Adrenal gland (tissue), 12 donors: ENCODE measurements around the gene NUP58. TPM values are rescaled to one million over a fixed set of nuclear protein-coding genes. Genes with fewer than 3 reads are reported as not detected.
"Not testable (repeated sequence)": the region's sequence is repeated elsewhere in the genome, so short reads cannot be mapped to it uniquely, and the experiment has no call there.

Experiments used
- DNase-seq, 7 donors: peaks; one replicate each; pipeline ENCODE4 v3.0.0-alpha.2; 2019 to 2020
- H3K27ac ChIP-seq, 5 donors: fragments of 200-600 bp; sonication (generic) in 4 of 5; 1 replicate in 3 of 5; 2 replicates in 2 of 5; pipeline versions ENCODE4 v1.5.1 to v1.8.0; 2016 to 2020; ENCODE audit warnings: mild to moderate bottlenecking in 1 of 5
- H3K27me3 ChIP-seq: fragments of 200-600 bp; 2 replicates; pipeline ENCODE4 v1.8.0; 2021
- H3K36me3 ChIP-seq, 2 donors: fragments of 200-600 bp; replicated peaks in 1 of 2; 1 replicate in 1 of 2; 2 replicates in 1 of 2; pipeline versions ENCODE4 v1.5.1 to v1.8.0; 2018 to 2022
- H3K4me1 ChIP-seq, 2 donors: fragments of 200-600 bp; replicated peaks in 1 of 2; 1 replicate in 1 of 2; 2 replicates in 1 of 2; pipeline versions ENCODE4 v1.5.1 to v1.8.0; 2018 to 2021
- H3K4me3 ChIP-seq, 4 donors: fragments of 200-600 bp; sonication (generic) in 3 of 4; one replicate each; pipeline ENCODE4 v1.5.1; 2016 to 2018
- H3K9me3 ChIP-seq, 3 donors: fragments of 200-600 bp; sonication (generic) in 1 of 3; replicated peaks in 1 of 3; 1 replicate in 2 of 3; 2 replicates in 1 of 3; pipeline versions ENCODE4 v1.5.1 to v1.8.0; 2016 to 2021
- POLR2A ChIP-seq, 2 donors: fragments of 450-650 bp; IDR thresholded peaks; one replicate each; pipeline ENCODE4 v1.6.1; 2017; ENCODE audit warnings: antibody characterized with exemption in 2 of 2, mild to moderate bottlenecking in 2 of 2, moderate library complexity in 1 of 2
- WGBS, 4 donors: extraction: QIAGEN DNeasy Blood & Tissue Kit in 2 of 4; methylation state at CpG; one replicate each; pipeline versions ENCODE4 v1.1.5 to v1.1.7; 2013 to 2017; 5-methylcytosine and 5-hydroxymethylcytosine counted together
- intact Hi-C, 2 donors: fragments of 100-400 bp; cut with DNase I; formaldehyde crosslinking; loops; one replicate each; pipeline versions ENCODE4 v1.14.1 to v1.15.0; 2022 to 2023
- polyA plus RNA-seq, 3 donors: library from polyadenylated mRNA; stranded (reverse); fragments of 200-250 nt in 2 of 3; fragments of 350-450 nt in 1 of 3; fragmentation: Illumina TruSeq in 1 of 3; extraction: RNeasy Lipid Tissue Mini Kit (QIAGEN cat#74804) in 1 of 3; gene quantifications; one replicate each; pipeline ENCODE4 v1.2.3, GENCODE V29; 2013 to 2014
- total RNA-seq, 9 donors: library from RNA; depleted of rRNA in 4 of 9; stranded (reverse); fragments of >200 nt in 4 of 9; fragments of 120-200 nt in 1 of 9; fragmentation: NEBNext Ultra II Directional in 1 of 9; extraction: Animal tissue kit (Norgen Biotek cat#: 25700) in 1 of 9; gene quantifications; one replicate each; pipeline versions ENCODE4 v1.1.0 to v1.2.4, GENCODE V29; 2013 to 2023
- TF ChIP-seq, protein P1 (sequence below), 6 experiments: fragments of 450-650 bp in 4 of 6; fragments of 200-600 bp in 2 of 6; sonication (generic) in 1 of 6; IDR thresholded peaks; 1 replicate in 5 of 6; 2 replicates in 1 of 6; pipeline versions ENCODE4 v1.5.1 to v1.8.0; 2016 to 2021; ENCODE audit warnings: antibody characterized with exemption in 6 of 6, mild to moderate bottlenecking in 2 of 6, moderate library complexity in 1 of 6
- donor health status: healthy with polysubstance abuse.
- donor health status: Bipolar disorder and iron deficiency.
- donor health status: DM: yes; HTN: yes; CAD: no.
- donor health status: DM: no; HTN: no; CAD: no.
- donor health status: DM: no; HTN: no; CAD: no.
- donor health status: DM: yes; HTN: yes; CAD: no.

Gene NUP58
- total and polyA plus RNA-seq, 12 donors = 11.2 to 59.7 (median 36.3) TPM

DNA sequence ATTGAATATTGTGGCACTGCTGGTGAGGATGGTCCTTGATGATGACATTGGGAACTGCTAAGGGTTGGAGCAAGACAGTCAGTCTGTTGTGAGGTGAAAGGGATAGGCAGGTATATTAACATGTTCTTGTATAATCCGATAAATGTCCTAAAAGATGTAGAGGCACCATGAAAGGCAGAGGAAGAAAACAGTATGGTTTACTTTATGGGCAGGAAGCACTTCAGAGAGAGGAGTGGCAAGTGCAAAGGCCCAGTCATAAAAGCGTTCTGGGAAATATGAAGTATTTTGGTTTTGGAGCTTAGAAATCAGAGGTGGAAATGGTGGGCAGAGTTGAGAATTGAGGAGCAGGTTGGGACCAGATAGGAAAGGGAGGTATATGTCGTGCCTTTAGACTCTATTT lies 9.5 kb downstream of the NUP58 start:
- intact Hi-C loops = no loop called here
- H3K36me3 ChIP-seq = peaks cover 0 to 59% of the 10 kb centered on the region in 2 donors
- H3K27me3 ChIP-seq = no peaks in the 10 kb centered on the region
- TF ChIP-seq, protein P1, sequence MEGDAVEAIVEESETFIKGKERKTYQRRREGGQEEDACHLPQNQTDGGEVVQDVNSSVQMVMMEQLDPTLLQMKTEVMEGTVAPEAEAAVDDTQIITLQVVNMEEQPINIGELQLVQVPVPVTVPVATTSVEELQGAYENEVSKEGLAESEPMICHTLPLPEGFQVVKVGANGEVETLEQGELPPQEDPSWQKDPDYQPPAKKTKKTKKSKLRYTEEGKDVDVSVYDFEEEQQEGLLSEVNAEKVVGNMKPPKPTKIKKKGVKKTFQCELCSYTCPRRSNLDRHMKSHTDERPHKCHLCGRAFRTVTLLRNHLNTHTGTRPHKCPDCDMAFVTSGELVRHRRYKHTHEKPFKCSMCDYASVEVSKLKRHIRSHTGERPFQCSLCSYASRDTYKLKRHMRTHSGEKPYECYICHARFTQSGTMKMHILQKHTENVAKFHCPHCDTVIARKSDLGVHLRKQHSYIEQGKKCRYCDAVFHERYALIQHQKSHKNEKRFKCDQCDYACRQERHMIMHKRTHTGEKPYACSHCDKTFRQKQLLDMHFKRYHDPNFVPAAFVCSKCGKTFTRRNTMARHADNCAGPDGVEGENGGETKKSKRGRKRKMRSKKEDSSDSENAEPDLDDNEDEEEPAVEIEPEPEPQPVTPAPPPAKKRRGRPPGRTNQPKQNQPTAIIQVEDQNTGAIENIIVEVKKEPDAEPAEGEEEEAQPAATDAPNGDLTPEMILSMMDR (IDR thresholded peaks at IDR 0.05) = no peak
- no peak for TF ChIP-seq POLR2A (IDR thresholded peaks at IDR 0.05)
- no peaks in the 10 kb centered on the region for H3K9me3 ChIP-seq
- no peak for DNase-seq
- WGBS, 4 donors = 96 to 98% (median 97%) methylated on average over 3 of the region's 3 CpGs
- no peak overlapping the region for H3K27ac ChIP-seq
- H3K4me3 ChIP-seq = no peak overlapping the region
- H3K4me1 ChIP-seq = no peaks in the 10 kb centered on the region

DNA sequence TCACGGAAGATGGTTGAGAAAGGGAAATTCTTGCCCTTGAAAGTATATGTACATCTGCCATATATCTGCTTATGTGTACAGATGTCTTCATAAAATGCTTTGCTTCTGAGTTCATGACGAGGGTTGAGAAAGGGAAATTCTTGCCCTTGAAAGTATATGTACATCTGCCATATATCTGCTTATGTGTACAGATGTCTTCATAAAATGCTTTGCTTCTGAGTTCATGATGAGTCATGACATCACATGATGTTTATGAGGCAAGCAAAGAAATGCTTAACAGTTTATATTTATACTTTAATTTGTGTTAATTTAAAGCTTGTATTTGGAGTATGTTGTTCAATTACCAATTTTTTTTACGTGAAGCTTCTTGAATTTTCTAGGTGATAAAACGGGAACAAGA lies 17.5 kb downstream of the NUP58 start:
- H3K4me3 ChIP-seq, H3K9me3 ChIP-seq, intact Hi-C loops, H3K27me3 ChIP-seq, DNase-seq, H3K27ac ChIP-seq, H3K4me1 ChIP-seq: not testable (repeated sequence)
- H3K36me3 ChIP-seq = peaks cover 0 to 65% of the 10 kb centered on the region in 2 donors
- WGBS, 4 donors = 90 to 95% (median 92%) methylated on average over 4 of the region's 4 CpGs

DNA sequence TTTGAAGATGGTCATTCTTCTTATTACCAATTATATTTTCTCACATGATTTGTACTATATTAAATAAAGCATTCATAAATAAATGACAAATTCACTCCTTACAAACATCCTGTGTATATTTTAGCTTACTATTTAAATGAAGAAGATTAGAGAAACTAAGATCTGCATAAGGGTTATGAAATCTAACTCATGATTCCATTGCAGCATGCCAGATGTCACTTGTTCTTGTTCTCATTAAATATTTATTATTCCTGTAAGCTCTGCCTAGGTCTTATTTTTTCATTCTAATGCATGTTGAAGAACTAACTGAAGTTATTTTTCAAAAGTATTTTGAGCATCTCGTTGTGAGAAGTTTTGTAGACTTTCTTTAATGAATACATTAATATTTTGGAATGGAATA lies 18.3 kb downstream of the NUP58 start:
- intact Hi-C loops = no loop called here
- Histone ChIP-seq H3K4me1 (no peaks in the 10 kb centered on the region), H3K27me3 (no peaks in the 10 kb centered on the region), H3K36me3 (peaks cover 0 to 59% of the 10 kb centered on the region in 2 donors), H3K27ac (no peak overlapping the region), H3K4me3 (no peak overlapping the region), H3K9me3 (no peaks in the 10 kb centered on the region)
- TF ChIP-seq, protein P1 (IDR thresholded peaks at IDR 0.05) = no peak
- no peak for TF ChIP-seq POLR2A (IDR thresholded peaks at IDR 0.05)
- WGBS, 4 donors = 85 to 97% (median 92%) methylated on average over 1 of the region's 1 CpG
- no peak for DNase-seq

DNA sequence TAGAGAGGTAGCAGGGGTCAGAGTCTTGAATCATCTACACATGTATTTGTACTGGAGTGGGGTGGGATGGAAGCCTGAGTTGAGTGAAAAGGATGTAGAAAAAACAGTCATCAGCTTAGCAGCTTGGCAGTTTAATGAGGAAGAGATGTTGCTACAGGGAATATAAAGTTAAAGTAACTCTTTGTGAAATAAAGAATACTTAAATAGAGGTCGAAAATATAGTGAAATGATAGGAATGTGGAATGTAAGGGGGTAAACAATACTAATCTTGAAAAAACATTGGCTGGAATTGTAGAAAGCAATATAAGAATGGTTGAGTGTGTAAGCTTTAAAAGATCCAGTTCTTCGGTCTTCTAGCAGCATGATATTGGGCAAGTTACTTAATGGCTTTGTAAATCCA lies 22.7 kb downstream of the NUP58 start:
- H3K27ac ChIP-seq = no peak overlapping the region
- intact Hi-C loops = no loop called here
- no peak for DNase-seq
- no peaks in the 10 kb centered on the region for H3K4me1 ChIP-seq
- 77 to 86% (median 84%) methylated on average over 2 of the region's 2 CpGs for WGBS, 4 donors
- no peaks in the 10 kb centered on the region for H3K9me3 ChIP-seq
- H3K4me3 ChIP-seq = no peak overlapping the region
- H3K36me3 ChIP-seq = peaks cover 0 to 72% of the 10 kb centered on the region in 2 donors
- no peaks in the 10 kb centered on the region for H3K27me3 ChIP-seq
- TF ChIP-seq, protein P1 (IDR thresholded peaks at IDR 0.05) = no peak
- TF ChIP-seq POLR2A (IDR thresholded peaks at IDR 0.05) = no peak

DNA sequence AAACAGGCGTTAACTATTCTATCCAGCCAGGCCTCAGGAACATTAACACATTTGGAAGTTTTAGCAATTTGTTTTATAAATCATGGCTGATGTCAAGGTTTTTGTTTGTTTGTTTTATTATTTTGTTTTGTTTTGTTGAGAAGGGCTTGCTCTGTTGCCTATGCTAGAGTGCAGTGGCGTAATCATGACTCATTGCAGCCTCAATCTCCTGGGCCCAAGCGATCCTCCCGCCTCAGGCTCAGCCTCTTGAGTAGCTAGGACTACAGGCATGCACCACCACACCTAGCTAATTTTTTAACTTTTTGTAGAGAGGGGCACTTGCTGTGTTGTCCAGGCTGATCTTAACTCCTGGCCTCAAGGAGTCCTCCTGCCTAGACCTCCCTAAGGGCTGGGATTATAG lies 28.3 kb downstream of the NUP58 start:
- TF ChIP-seq, protein P1 (IDR thresholded peaks at IDR 0.05) = no peak
- no peak for TF ChIP-seq POLR2A (IDR thresholded peaks at IDR 0.05)
- H3K9me3 ChIP-seq = no peaks in the 10 kb centered on the region
- H3K4me1 ChIP-seq = no peaks in the 10 kb centered on the region
- no peak overlapping the region for H3K4me3 ChIP-seq
- H3K27ac ChIP-seq = no peak overlapping the region
- DNase-seq = no peak
- H3K36me3 ChIP-seq = peaks cover 0 to 67% of the 10 kb centered on the region in 2 donors
- WGBS, 4 donors = 93 to 97% (median 96%) methylated on average over 4 of the region's 4 CpGs
- H3K27me3 ChIP-seq = no peaks in the 10 kb centered on the region
- intact Hi-C loops = no loop called here
